K562 (cell line): Measurements from ENCODE around the gene GCDH. TPM values are rescaled to one million over a fixed set of nuclear protein-coding genes. Genes with fewer than 3 reads are reported as not detected.

Experiments
- CHD1 ChIP-seq: fragments of 200-600 bp; sonication (generic); IDR thresholded peaks from one replicate; pipeline ENCODE4 v1.6.1; 2012; ENCODE audit warnings: mild to moderate bottlenecking, moderate library complexity, low read length, inconsistent platforms
- ELK3 ChIP-seq: fragments of 450-650 bp; formaldehyde crosslinking; IDR thresholded peaks from 2 replicates; pipeline ENCODE4 v1.4.0; 2020; ENCODE audit warnings: mild to moderate bottlenecking
- KAT7 ChIP-seq: sonication (generic); formaldehyde crosslinking; IDR thresholded peaks from 2 replicates; pipeline ENCODE4 v1.8.0; 2022; ENCODE audit warnings: missing genetic modification reagents, mild to moderate bottlenecking, borderline replicate concordance
- MECOM ChIP-seq: fragments of 250-450 bp; sonication (Bioruptor Pico); IDR thresholded peaks from 2 replicates; pipeline ENCODE4 v1.8.0; 2022; ENCODE audit warnings: inconsistent platforms
- MITF ChIP-seq: IDR thresholded peaks from 2 replicates; pipeline ENCODE4 v1.6.1; 2014; ENCODE audit warnings: antibody characterized with exemption
- MNT ChIP-seq, 2 experiments: fragments of 450-650 bp; conservative IDR thresholded peaks; 2 replicates each; pipeline ENCODE4 v1.6.1; 2017; ENCODE audit warnings: mild to moderate bottlenecking in 2 of 2, moderate library complexity in 2 of 2
- POLR2AphosphoS5 ChIP-seq: IDR thresholded peaks from 2 replicates; pipeline ENCODE4 v1.6.1; 2011; ENCODE audit warnings: mild to moderate bottlenecking, low read depth, low read length, moderate library complexity; ENCODE audit not compliant: control insufficient read depth, insufficient read depth
- RBM22 ChIP-seq: fragments of 200-400 bp; formaldehyde crosslinking; IDR thresholded peaks from 2 replicates; pipeline ENCODE4 v1.6.1; 2018; ENCODE audit warnings: low read length, low read depth; ENCODE audit not compliant: poor library complexity, severe bottlenecking
- ZC3H4 ChIP-seq: sonication (generic); formaldehyde crosslinking; IDR thresholded peaks from 2 replicates; pipeline ENCODE4 v1.9.0; 2021; ENCODE audit warnings: missing genetic modification reagents, borderline replicate concordance
- ZNF184 ChIP-seq: sonication (generic); formaldehyde crosslinking; IDR thresholded peaks from 2 replicates; pipeline ENCODE4 v1.5.0; 2020; ENCODE audit warnings: missing genetic modification reagents
- ZNF407 ChIP-seq: fragments of 450-650 bp; IDR thresholded peaks from 2 replicates; pipeline ENCODE4 v1.6.1; 2016; ENCODE audit warnings: low read depth
- ZZZ3 ChIP-seq: fragments of 450-650 bp; IDR thresholded peaks from 2 replicates; pipeline ENCODE4 v1.6.1; 2016; ENCODE audit warnings: antibody characterized with exemption, mild to moderate bottlenecking, moderate library complexity
- polyA plus RNA-seq, 8 experiments: library from polyadenylated mRNA; depleted of rRNA in 4 of 8; stranded (reverse) in 5 of 8; unstranded in 3 of 8; fragments of >200 nt; fragmentation: Nextera tagmentation in 2 of 8; fragmentation: Illumina TruSeq in 1 of 8; extraction: Ambion mirVana in 2 of 8; extraction: Trizol in 1 of 8; gene quantifications; 2 replicates each; pipeline versions ENCODE4 v1.2.1 to v1.2.3, GENCODE V29; 2011 to 2014; ENCODE audit warnings: inconsistent platforms in 1 of 8, missing spikeins in 1 of 8
- total RNA-seq, 7 experiments: library from RNA; depleted of rRNA in 6 of 7; stranded (reverse); fragments of >200 nt in 6 of 7; fragmentation: Illumina TruSeq in 2 of 7; extraction: Trizol in 2 of 7; gene quantifications; 2 replicates each; pipeline versions ENCODE4 v1.2.1 to v1.2.3, GENCODE V29; 2011 to 2021; ENCODE audit warnings: low replicate concordance in 1 of 7
- TF ChIP-seq, protein P1 (sequence below): fragments of 450-650 bp; IDR thresholded peaks from 2 replicates; pipeline ENCODE4 v1.6.1; 2016; ENCODE audit warnings: missing biosample characterization, missing genetic modification characterization

GCDH gene
- total and polyA plus RNA-seq, 9 of the 15 experiments (the other 6 are each of a cell fraction or from before 2014, with no cell fraction given) = 2.9 to 50.8 (median 19.1) TPM

GRCh38 chr19:12884926-12885748 is 5.8 kb upstream of the GCDH start (continued):
- TF ChIP-seq ZNF407 (no peak), POLR2AphosphoS5 (peak; percentile 28; the same call in 1 of the 2 replicates), MECOM (no peak), ZZZ3 (no peak), MNT (conservative IDR thresholded peaks at IDR 0.05) (peak; percentile 93 to 95), KAT7 (CRISPR knock-in tag) (0 out of 2 replicates have a peak, but pooled peaks have one; percentile 49), RBM22 (no peak), CHD1 (no peak), ELK3 (CRISPR knock-in tag) (no peak), MITF (no peak), ZNF184 (no peak), ZC3H4 (CRISPR knock-in tag) (0 out of 2 replicates have a peak, but pooled peaks have one; percentile 71)
- TF ChIP-seq, protein P1, sequence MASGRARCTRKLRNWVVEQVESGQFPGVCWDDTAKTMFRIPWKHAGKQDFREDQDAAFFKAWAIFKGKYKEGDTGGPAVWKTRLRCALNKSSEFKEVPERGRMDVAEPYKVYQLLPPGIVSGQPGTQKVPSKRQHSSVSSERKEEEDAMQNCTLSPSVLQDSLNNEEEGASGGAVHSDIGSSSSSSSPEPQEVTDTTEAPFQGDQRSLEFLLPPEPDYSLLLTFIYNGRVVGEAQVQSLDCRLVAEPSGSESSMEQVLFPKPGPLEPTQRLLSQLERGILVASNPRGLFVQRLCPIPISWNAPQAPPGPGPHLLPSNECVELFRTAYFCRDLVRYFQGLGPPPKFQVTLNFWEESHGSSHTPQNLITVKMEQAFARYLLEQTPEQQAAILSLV = no peak
